CD4-positive, alpha-beta memory T cell (primary cell): ENCODE data around the gene NUP43. TPM values are rescaled to one million over a fixed set of nuclear protein-coding genes. Genes with fewer than 3 reads are reported as not detected.
"Not testable (repeated sequence)": the region's sequence is repeated elsewhere in the genome, so short reads cannot be mapped to it uniquely, and the experiment has no call there.

ENCODE experiments used
- CTCF ChIA-PET: fragments of 350-600 bp; sonication (Branson Sonifier 250); formaldehyde crosslinking; loops from one replicate; lab custom pipeline; 2021; ENCODE audit warnings: inconsistent platforms; ENCODE audit not compliant: partially characterized antibody; lab: Charles Lee
- POLR2A ChIA-PET: fragments of 350-600 bp; sonication (Branson Sonifier 250); formaldehyde crosslinking; loops from one replicate; lab custom pipeline; 2021; ENCODE audit not compliant: partially characterized antibody; lab: Charles Lee
- DNase-seq, 5 donors: peaks; one replicate each; pipeline versions ENCODE4 v3.0.0 to v3.0.0-alpha.2; 2020 to 2022; ENCODE audit warnings: mixed read lengths in 1 of 5
- H3K27ac ChIP-seq: one replicate; pipeline ENCODE4 v1.7.0; 2013; ENCODE audit warnings: low read depth, low read length
- H3K27me3 ChIP-seq: 2 replicates; pipeline ENCODE4 v1.7.0; 2013; ENCODE audit warnings: mild to moderate bottlenecking, low read length, moderate library complexity; ENCODE audit not compliant: insufficient read depth
- H3K36me3 ChIP-seq: 2 replicates; pipeline ENCODE4 v1.7.0; 2013; ENCODE audit warnings: mild to moderate bottlenecking, low read length, moderate library complexity; ENCODE audit not compliant: insufficient read depth
- H3K4me1 ChIP-seq: 2 replicates; pipeline ENCODE4 v1.7.0; 2013; ENCODE audit warnings: mild to moderate bottlenecking, low read length, moderate library complexity; ENCODE audit not compliant: insufficient read depth
- H3K4me3 ChIP-seq, 2 donors: one replicate each; pipeline ENCODE4 v1.7.0; 2013; ENCODE audit warnings: low read length in 2 of 2, mild to moderate bottlenecking in 1 of 2
- H3K9me3 ChIP-seq, 2 donors: one replicate each; pipeline ENCODE4 v1.7.0; 2013; ENCODE audit warnings: low read length in 2 of 2, control low read depth in 1 of 2; ENCODE audit not compliant: control insufficient read depth in 1 of 2
- H3K27ac Mint-ChIP-seq, 7 donors: one replicate each; pipeline ENCODE4 v1.8.0; 2020 to 2021; ENCODE audit warnings: mixed read lengths in 7 of 7, mild to moderate bottlenecking in 6 of 7, inconsistent platforms in 3 of 7, moderate library complexity in 3 of 7
- H3K27me3 Mint-ChIP-seq, 2 donors: one replicate each; pipeline ENCODE4 v1.8.0; 2020 to 2021; ENCODE audit warnings: mixed read lengths in 2 of 2
- H3K36me3 Mint-ChIP-seq, 2 donors: one replicate each; pipeline ENCODE4 v1.8.0; 2020 to 2021; ENCODE audit warnings: mixed read lengths in 2 of 2, inconsistent platforms in 1 of 2, mild to moderate bottlenecking in 1 of 2
- H3K4me1 Mint-ChIP-seq, 4 donors: one replicate each; pipeline ENCODE4 v1.8.0; 2020 to 2021; ENCODE audit warnings: mixed read lengths in 4 of 4, mild to moderate bottlenecking in 1 of 4
- H3K4me3 Mint-ChIP-seq, 8 donors: one replicate each; pipeline ENCODE4 v1.8.0; 2020 to 2021; ENCODE audit warnings: mixed read lengths in 8 of 8, mild to moderate bottlenecking in 7 of 8, moderate library complexity in 6 of 8, inconsistent platforms in 3 of 8
- H3K9me3 Mint-ChIP-seq, 8 donors: one replicate each; pipeline ENCODE4 v1.8.0; 2020 to 2021; ENCODE audit warnings: mixed read lengths in 8 of 8, mild to moderate bottlenecking in 5 of 8, inconsistent platforms in 3 of 8, moderate library complexity in 1 of 8
- intact Hi-C: fragments of 100-400 bp; cut with micrococcal nuclease; formaldehyde crosslinking; loops from one replicate; pipeline ENCODE4 v1.15.1; 2023
- polyA plus RNA-seq, 2 donors: library from polyadenylated mRNA; unstranded; fragments of 300-500 nt; fragmentation: Illumina TruSeq; gene quantifications; one replicate each; pipeline ENCODE4 v1.2.3, GENCODE V29; 2021
- total RNA-seq, 2 experiments: library from RNA; stranded (reverse); gene quantifications; one replicate each; pipeline ENCODE4 v1.2.3, GENCODE V29; 2021

The NUP43 gene
- total and polyA plus RNA-seq, 4 experiments from 2014 or later, result 1.9 to 58.3 (median 31.6) TPM

DNA sequence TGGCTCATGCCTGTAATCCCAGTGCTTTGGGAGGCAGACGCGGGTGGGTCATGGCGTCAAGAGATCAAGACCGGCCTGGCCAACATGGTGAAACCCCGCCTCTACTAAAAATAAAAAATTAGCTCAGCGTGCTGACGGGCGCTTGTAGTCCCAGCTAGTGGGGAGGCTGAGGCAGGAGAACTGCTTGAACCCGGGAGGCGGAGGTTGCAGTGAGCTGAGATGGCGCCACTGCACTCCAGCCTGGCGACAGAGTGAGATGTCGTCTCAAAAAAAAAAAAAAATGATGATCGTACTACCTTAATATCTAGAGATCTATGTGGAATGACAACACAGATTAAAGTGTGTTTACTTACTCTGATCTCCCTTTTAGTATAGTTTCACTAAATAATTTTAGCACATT lies 64.5 kb downstream of the NUP43 start:
- H3K4me1 ChIP-seq, POLR2A ChIA-PET, H3K4me3 ChIP-seq, H3K27me3 ChIP-seq, H3K27me3 Mint-ChIP-seq, H3K27ac ChIP-seq, H3K4me3 Mint-ChIP-seq, H3K9me3 Mint-ChIP-seq, H3K9me3 ChIP-seq, intact Hi-C loops, DNase-seq, H3K27ac Mint-ChIP-seq: not testable (repeated sequence)
- peaks cover 15% of the 10 kb centered on the region for H3K36me3 ChIP-seq
- CTCF ChIA-PET, result interaction anchor here (0.8 kb wide), 1 partner anchor 389 kb away, joined by 3 read pairs; no protein-coding TSS in a partner anchor
- peaks cover 9 to 22% (median 20%) of the 10 kb centered on the region in 4 donors for H3K4me1 Mint-ChIP-seq
- peaks cover 40 to 60% of the 10 kb centered on the region in 2 donors for H3K36me3 Mint-ChIP-seq

DNA sequence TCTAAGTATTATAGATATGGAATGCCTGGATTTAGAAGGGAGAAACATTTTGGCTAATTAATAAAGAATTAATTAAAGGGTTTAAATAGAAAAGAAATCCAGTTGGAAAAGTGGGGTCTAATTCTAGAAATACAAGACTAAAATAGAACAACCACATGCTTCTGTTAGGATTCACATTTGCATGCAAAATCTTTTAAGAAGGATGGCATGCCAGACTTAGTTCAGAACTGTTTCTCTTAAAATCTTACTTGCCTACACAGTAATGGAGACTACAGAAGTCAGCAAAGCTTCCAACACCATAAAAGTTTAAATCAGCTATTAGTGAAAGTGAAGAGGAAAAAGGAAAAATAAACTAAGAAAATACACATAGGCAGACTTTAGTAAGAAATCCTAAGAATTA lies 65.1 kb downstream of the NUP43 start:
- Histone ChIP-seq H3K36me3 (peaks cover 15% of the 10 kb centered on the region), H3K9me3 (no peaks in the 10 kb centered on the region), H3K4me1 (no peaks in the 10 kb centered on the region), H3K27me3 (no peaks in the 10 kb centered on the region), H3K27ac (no peak overlapping the region), H3K4me3 (no peak overlapping the region)
- Mint-ChIP-seq H3K27me3 (no peaks in the 10 kb centered on the region), H3K36me3 (peaks cover 41 to 59% of the 10 kb centered on the region in 2 donors), H3K4me3 (no peak overlapping the region), H3K4me1 (peaks cover 3 to 16% (median 14%) of the 10 kb centered on the region in 4 donors), H3K27ac (peak overlapping the region in 4 of 7 donors; percentile 1 to 67 (median 20)), H3K9me3 (no peaks in the 10 kb centered on the region)
- POLR2A ChIA-PET, result no interaction called here
- no peak for DNase-seq
- CTCF ChIA-PET, result interaction anchor here (0.8 kb wide), 1 partner anchor 390 kb away, joined by 3 read pairs; no protein-coding TSS in a partner anchor
- intact Hi-C loops, result no loop called here

DNA sequence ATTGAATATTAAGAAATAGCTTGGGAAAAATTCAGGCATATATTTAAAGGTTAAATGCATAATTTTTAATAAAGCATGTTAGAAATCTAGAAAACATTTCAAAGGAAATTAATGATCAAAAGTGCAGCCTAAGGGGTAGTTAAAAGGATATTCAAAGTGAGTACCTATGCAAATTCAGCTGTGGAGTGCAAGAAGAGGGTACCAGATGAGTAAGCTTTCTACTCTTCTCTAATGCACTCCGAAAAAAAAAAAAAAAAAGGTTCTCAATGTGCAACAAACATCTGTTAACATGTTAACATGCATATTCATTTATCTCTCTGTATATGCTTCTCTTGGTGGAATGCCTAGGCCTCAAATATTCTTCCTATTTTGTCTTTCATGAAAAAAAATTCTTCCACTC lies 65.8 kb downstream of the NUP43 start:
- H3K36me3 ChIP-seq, result peaks cover 22% of the 10 kb centered on the region
- Mint-ChIP-seq H3K27me3 (no peaks in the 10 kb centered on the region), H3K27ac (peak overlapping the region in 3 of 7 donors; percentile 1 to 71 (median 67)), H3K4me3 (no peak overlapping the region), H3K9me3 (no peaks in the 10 kb centered on the region), H3K4me1 (peaks cover 0 to 13% (median 11%) of the 10 kb centered on the region in 4 donors), H3K36me3 (peaks cover 41 to 59% of the 10 kb centered on the region in 2 donors)
- CTCF ChIA-PET, result no interaction called here
- H3K9me3 ChIP-seq, result no peaks in the 10 kb centered on the region
- H3K4me1 ChIP-seq, result no peaks in the 10 kb centered on the region
- no peak overlapping the region for H3K27ac ChIP-seq
- intact Hi-C loops, result no loop called here
- POLR2A ChIA-PET, result no interaction called here
- H3K4me3 ChIP-seq, result no peak overlapping the region
- DNase-seq, result no peak
- H3K27me3 ChIP-seq, result no peaks in the 10 kb centered on the region

Other genes starting within 250 kb of the NUP43 start
- gene PPIL4, start 200.5 kb downstream of the NUP43 start, total RNA-seq, result 10 to 100 TPM; 33.1 to 35.7 TPM
- gene PPIL4, start 200.5 kb downstream of the NUP43 start, polyA plus RNA-seq, result 10 to 100 TPM in 1 of 2 donors, 1 to 10 TPM in 1; 10.0 to 14.5 TPM
- 10 to 100 TPM; 17.1 to 18.5 TPM for gene GINM1, start 180.2 kb downstream of the NUP43 start, total RNA-seq
- 10 to 100 TPM; 23.2 to 26.1 TPM for gene GINM1, start 180.2 kb downstream of the NUP43 start, polyA plus RNA-seq
- 10 to 100 TPM; 18.2 to 21.4 TPM for gene KATNA1, start 97.8 kb downstream of the NUP43 start, total RNA-seq
- 10 to 100 TPM; 27.5 to 34.7 TPM for gene KATNA1, start 97.8 kb downstream of the NUP43 start, polyA plus RNA-seq
- gene LATS1, start 28.4 kb downstream of the NUP43 start, total RNA-seq, result 10 to 100 TPM; 47.4 to 51.8 TPM
- gene LATS1, start 28.4 kb downstream of the NUP43 start, polyA plus RNA-seq, result 10 to 100 TPM in 1 of 2 donors, 1 to 10 TPM in 1; 5.8 to 16.4 TPM
- gene PCMT1, start 3.2 kb upstream of the NUP43 start, total RNA-seq, result 10 to 100 TPM; 50.8 to 55.8 TPM
- gene PCMT1, start 3.2 kb upstream of the NUP43 start, polyA plus RNA-seq, result 100 to 1,000 TPM; 145 to 196 TPM
- gene LRP11, start 117.8 kb upstream of the NUP43 start, total RNA-seq, result 1 to 10 TPM; 3.6 to 5.6 TPM
- gene LRP11, start 117.8 kb upstream of the NUP43 start, polyA plus RNA-seq, result 1 to 10 TPM; 1.2 to 2.3 TPM
- not detected for gene RAET1E, start 151.6 kb upstream of the NUP43 start, total RNA-seq
- gene RAET1E, start 151.6 kb upstream of the NUP43 start, polyA plus RNA-seq, result not detected
- gene RAET1G, start 176.6 kb upstream of the NUP43 start, total RNA-seq, result not detected
- not detected for gene RAET1G, start 176.6 kb upstream of the NUP43 start, polyA plus RNA-seq
- not detected for gene ULBP2, start 195.5 kb upstream of the NUP43 start, total RNA-seq
- gene ULBP2, start 195.5 kb upstream of the NUP43 start, polyA plus RNA-seq, result 1 to 10 TPM in 1 of 2 donors, under 1 TPM in 1; 0.28 to 1.1 TPM
- not detected for gene ULBP1, start 217.4 kb upstream of the NUP43 start, total RNA-seq
- not detected for gene ULBP1, start 217.4 kb upstream of the NUP43 start, polyA plus RNA-seq